A549 treated with Mapracorat at 1 μM for 4 hours (cell line): ENCODE measurements around the gene LILRA1. TPM values are rescaled to one million over a fixed set of nuclear protein-coding genes. Genes with fewer than 3 reads are reported as not detected.

Source experiments
- total RNA-seq: library from RNA; stranded (reverse); fragments of 200-300 nt; extraction: Qiagen RNA extraction; gene quantifications from 5 replicates; pipeline ENCODE4 v1.2.3, GENCODE V29; 2022

LILRA1 gene
- total RNA-seq = not detected in 5 replicates

DNA sequence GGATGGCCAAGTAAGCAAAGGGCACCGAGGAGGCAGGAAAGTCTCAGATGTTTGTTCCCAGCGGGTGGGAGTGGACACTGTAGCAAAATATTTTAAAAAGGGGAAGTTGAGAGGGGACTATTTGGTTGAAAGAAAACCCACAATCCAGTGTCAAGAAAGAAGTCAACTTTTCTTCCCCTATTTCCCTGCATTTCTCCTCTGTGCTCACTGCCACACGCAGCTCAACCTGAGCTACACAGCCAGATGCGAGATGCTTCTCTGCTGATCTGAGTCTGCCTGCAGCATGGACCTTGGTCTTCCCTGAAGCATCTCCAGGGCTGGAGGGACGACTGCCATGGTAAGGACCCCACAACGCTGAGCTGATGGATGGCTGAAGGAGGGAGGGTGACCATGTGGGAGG is at the start of gene LILRA1:
Gene LILRA1 (plus strand): TSS at position 188 of the 400 bp plus-strand sequence. CDS start 613 bp downstream, outside the sequence.

DNA sequence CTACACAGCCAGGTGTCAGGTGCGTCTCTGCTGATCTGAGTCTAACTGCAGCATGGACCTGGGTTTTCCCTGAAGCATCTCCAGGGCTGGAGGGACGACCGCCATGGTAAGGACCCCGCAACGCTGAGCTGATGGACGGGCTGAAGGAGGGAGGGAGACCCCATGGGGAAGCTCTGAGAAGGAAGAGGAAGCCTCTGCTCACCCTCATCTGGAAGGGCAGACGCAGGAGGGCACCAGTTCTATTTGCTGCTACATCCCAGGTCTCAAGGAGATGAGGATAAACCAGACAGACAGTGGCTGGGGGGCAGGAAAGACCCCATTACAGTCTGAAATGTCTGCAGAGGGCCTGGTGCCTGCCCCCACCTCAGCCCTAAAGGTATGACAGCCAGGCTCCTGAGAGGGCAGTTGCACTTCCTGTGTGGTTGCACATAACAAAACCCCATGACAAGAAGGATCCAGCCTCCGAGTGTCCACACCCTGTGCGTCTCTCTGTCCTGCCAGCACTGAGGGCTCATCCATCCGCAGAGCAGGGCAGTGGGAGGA is 20.0 kb upstream of the LILRA1 start, which contains the start of gene LILRA2:
Gene LILRA2 (plus strand): TSS at position 461 of the 543 bp plus-strand sequence. CDS start 89 bp downstream, outside the sequence.

DNA sequence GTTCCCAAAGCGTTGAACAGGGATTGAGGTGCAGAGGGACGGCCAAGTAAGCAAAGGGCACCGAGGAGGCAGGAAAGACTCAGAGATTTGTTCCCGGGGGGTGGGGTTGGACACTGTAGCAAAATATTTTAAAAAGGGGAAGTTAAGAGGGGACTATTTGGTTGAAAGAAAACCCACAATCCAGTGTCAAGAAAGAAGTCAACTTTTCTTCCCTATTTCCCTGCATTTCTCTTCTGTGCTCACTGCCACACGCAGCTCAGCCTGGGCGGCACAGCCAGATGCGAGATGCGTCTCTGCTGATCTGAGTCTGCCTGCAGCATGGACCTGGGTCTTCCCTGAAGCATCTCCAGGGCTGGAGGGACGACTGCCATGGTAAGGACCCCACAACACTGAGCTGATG is 36.8 kb downstream of the LILRA1 start, which contains the start of gene LILRB1:
Gene LILRB1 (plus strand): TSS at position 223 of the 400 bp plus-strand sequence. CDS start 590 bp downstream, outside the sequence.

Other genes with a start within 250 kb of the LILRA1 start
- not detected in 5 replicates for gene LAIR1, start 228.7 kb upstream of the LILRA1 start, total RNA-seq
- gene TTYH1, start 178.2 kb upstream of the LILRA1 start, total RNA-seq = 0.42 TPM in 1 of 5 replicates, not detected in the others
- gene LENG8, start 144.4 kb upstream of the LILRA1 start, total RNA-seq = 73.9 to 144 TPM (median 124 TPM) in 5 replicates
- 4.4 to 7.6 TPM (median 7.0 TPM) in 5 replicates for gene LENG9, start 129.9 kb upstream of the LILRA1 start, total RNA-seq
- not detected in 5 replicates for gene CDC42EP5, start 120.3 kb upstream of the LILRA1 start, total RNA-seq
- not detected in 5 replicates for gene LAIR2, start 90.8 kb upstream of the LILRA1 start, total RNA-seq
- gene LILRA2, start 19.8 kb upstream of the LILRA1 start, total RNA-seq = not detected in 5 replicates
- 0.24 TPM in 1 of 5 replicates, not detected in the others for gene LILRB1, start 36.9 kb downstream of the LILRA1 start, total RNA-seq
- not detected in 5 replicates for gene LILRB4, start 69.4 kb downstream of the LILRA1 start, total RNA-seq
- not detected in 5 replicates for gene KIR3DL3, start 130.8 kb downstream of the LILRA1 start, total RNA-seq
- gene KIR2DL3, start 144.9 kb downstream of the LILRA1 start, total RNA-seq = not detected in 5 replicates
- not detected in 5 replicates for gene KIR2DL1, start 176.2 kb downstream of the LILRA1 start, total RNA-seq
- not detected in 5 replicates for gene KIR2DL4, start 210.0 kb downstream of the LILRA1 start, total RNA-seq
- not detected in 5 replicates for gene KIR3DL1, start 222.8 kb downstream of the LILRA1 start, total RNA-seq
- gene KIR2DS4, start 239.0 kb downstream of the LILRA1 start, total RNA-seq = not detected in 5 replicates